Measurements from ENCODE around the gene STXBP6. TPM values are rescaled to one million over a fixed set of nuclear protein-coding genes. Genes with fewer than 3 reads are reported as not detected.

STXBP6 gene
- total RNA-seq, 1 donor from 2014 or later: 11.0 TPM

DNA sequence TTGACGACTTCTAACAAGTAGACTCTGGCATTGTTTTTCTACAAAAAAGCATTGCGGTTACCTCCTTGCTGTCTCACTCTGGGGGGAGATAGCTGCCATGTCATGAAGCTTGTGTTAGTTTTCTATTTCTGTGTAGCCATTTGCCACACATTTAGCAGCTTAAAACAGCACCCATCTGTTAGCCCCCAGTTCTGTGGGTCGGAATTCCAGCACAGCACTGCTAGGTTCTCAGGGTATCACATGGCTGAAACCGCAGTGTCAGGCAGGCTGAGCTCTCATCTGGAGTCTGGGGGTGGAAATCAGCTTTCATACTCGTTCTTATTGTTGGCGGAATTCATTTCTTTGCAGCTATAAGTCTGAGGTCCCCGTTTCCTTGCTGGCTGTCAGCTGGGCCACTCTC is 19.9 kb upstream of the STXBP6 start:
- H3K4me3 Mint-ChIP-seq: no peak overlapping the region
- no peaks in the 10 kb centered on the region for H3K27me3 Mint-ChIP-seq (ENCODE audit: insufficient read depth, low read depth)
- H3K27me3 ChIP-seq: no peaks in the 10 kb centered on the region
- TF ChIP-seq, protein P1, sequence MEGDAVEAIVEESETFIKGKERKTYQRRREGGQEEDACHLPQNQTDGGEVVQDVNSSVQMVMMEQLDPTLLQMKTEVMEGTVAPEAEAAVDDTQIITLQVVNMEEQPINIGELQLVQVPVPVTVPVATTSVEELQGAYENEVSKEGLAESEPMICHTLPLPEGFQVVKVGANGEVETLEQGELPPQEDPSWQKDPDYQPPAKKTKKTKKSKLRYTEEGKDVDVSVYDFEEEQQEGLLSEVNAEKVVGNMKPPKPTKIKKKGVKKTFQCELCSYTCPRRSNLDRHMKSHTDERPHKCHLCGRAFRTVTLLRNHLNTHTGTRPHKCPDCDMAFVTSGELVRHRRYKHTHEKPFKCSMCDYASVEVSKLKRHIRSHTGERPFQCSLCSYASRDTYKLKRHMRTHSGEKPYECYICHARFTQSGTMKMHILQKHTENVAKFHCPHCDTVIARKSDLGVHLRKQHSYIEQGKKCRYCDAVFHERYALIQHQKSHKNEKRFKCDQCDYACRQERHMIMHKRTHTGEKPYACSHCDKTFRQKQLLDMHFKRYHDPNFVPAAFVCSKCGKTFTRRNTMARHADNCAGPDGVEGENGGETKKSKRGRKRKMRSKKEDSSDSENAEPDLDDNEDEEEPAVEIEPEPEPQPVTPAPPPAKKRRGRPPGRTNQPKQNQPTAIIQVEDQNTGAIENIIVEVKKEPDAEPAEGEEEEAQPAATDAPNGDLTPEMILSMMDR (IDR thresholded peaks at IDR 0.05): no peak
- TF ChIP-seq EZH2 (IDR thresholded peaks at IDR 0.05): no peak
- TF ChIP-seq EZH2phosphoT487 (IDR thresholded peaks at IDR 0.05): no peak
- no peaks in the 10 kb centered on the region for H3K9me3 ChIP-seq (ENCODE audit: low read depth)
- H2AFZ ChIP-seq (replicated peaks): no peak overlapping the region
- H3K79me2 ChIP-seq (ENCODE audit: low read depth): no peaks in the 10 kb centered on the region
- no peak overlapping the region for H3K4me2 ChIP-seq
- H3K36me3 Mint-ChIP-seq: no peaks in the 10 kb centered on the region
- DNase-seq (ENCODE audit: low spot score): no peak
- no peaks in the 10 kb centered on the region for H3F3A ChIP-seq (ENCODE audit: low read depth)
- no peaks in the 10 kb centered on the region for H3K4me1 ChIP-seq
- no peak overlapping the region for H3K27ac Mint-ChIP-seq
- no peak overlapping the region for H3K4me3 ChIP-seq
- H3K27ac ChIP-seq: no peak overlapping the region
- no peaks in the 10 kb centered on the region for H3K9me3 Mint-ChIP-seq
- no peak overlapping the region for H3K9ac ChIP-seq
- no peaks in the 10 kb centered on the region for H4K20me1 ChIP-seq (ENCODE audit: low read depth)
- H3K36me3 ChIP-seq: no peaks in the 10 kb centered on the region
- peaks cover 2% of the 10 kb centered on the region for H3K4me1 Mint-ChIP-seq

DNA sequence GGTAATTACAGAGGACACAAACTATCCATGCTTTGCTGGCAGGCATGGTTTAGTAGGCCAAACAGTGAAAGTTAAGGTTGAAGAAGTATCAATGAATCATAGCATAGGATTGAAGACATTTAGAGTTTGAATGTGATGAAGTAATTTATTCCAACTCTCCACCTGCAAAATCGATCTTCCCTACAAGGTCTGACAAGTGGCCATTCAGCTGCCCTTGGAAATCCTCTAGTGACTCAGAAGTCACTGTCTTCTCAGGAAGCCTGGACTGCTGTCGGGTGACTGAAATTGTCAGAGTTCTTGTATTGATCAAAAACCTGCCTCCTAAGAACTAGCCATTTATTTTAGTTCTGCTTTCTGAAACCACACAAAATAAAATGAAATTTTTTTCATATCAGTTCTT is 17.7 kb upstream of the STXBP6 start:
- Histone ChIP-seq H3F3A (ENCODE audit: low read depth) (no peaks in the 10 kb centered on the region), H3K36me3 (no peaks in the 10 kb centered on the region), H3K4me3 (no peak overlapping the region), H4K20me1 (ENCODE audit: low read depth) (no peaks in the 10 kb centered on the region), H3K4me1 (no peaks in the 10 kb centered on the region), H2AFZ (replicated peaks) (no peak overlapping the region), H3K27ac (no peak overlapping the region), H3K27me3 (no peaks in the 10 kb centered on the region), H3K4me2 (no peak overlapping the region), H3K9me3 (ENCODE audit: low read depth) (no peaks in the 10 kb centered on the region), H3K9ac (no peak overlapping the region), H3K79me2 (ENCODE audit: low read depth) (no peaks in the 10 kb centered on the region)
- DNase-seq (ENCODE audit: low spot score): no peak
- H3K4me1 Mint-ChIP-seq: peaks cover 2% of the 10 kb centered on the region
- TF ChIP-seq, protein P1 (IDR thresholded peaks at IDR 0.05): no peak
- no peak for TF ChIP-seq EZH2phosphoT487 (IDR thresholded peaks at IDR 0.05)
- no peak for TF ChIP-seq EZH2 (IDR thresholded peaks at IDR 0.05)
- H3K36me3 Mint-ChIP-seq: no peaks in the 10 kb centered on the region
- no peaks in the 10 kb centered on the region for H3K9me3 Mint-ChIP-seq
- no peak overlapping the region for H3K27ac Mint-ChIP-seq
- no peaks in the 10 kb centered on the region for H3K27me3 Mint-ChIP-seq (ENCODE audit: insufficient read depth, low read depth)
- no peak overlapping the region for H3K4me3 Mint-ChIP-seq

- no peaks in the 10 kb centered on the region for H3K79me2 ChIP-seq (ENCODE audit: low read depth)
- TF ChIP-seq EZH2phosphoT487 (IDR thresholded peaks at IDR 0.05): no peak
- no peak for TF ChIP-seq EZH2 (IDR thresholded peaks at IDR 0.05)
- TF ChIP-seq, protein P1 (IDR thresholded peaks at IDR 0.05): no peak
- Mint-ChIP-seq H3K4me1 (peaks cover 2% of the 10 kb centered on the region), H3K36me3 (no peaks in the 10 kb centered on the region), H3K27ac (no peak overlapping the region), H3K27me3 (ENCODE audit: insufficient read depth, low read depth) (no peaks in the 10 kb centered on the region), H3K9me3 (no peaks in the 10 kb centered on the region), H3K4me3 (no peak overlapping the region)
- no peak overlapping the region for H3K4me3 ChIP-seq
- no peak overlapping the region for H3K27ac ChIP-seq
- no peaks in the 10 kb centered on the region for H3K9me3 ChIP-seq (ENCODE audit: low read depth)
- DNase-seq (ENCODE audit: low spot score): no peak
- no peaks in the 10 kb centered on the region for H3K36me3 ChIP-seq
- no peak overlapping the region for H3K4me2 ChIP-seq
- H3K27me3 ChIP-seq: no peaks in the 10 kb centered on the region
- no peaks in the 10 kb centered on the region for H3F3A ChIP-seq (ENCODE audit: low read depth)
- H3K9ac ChIP-seq: no peak overlapping the region
- no peaks in the 10 kb centered on the region for H4K20me1 ChIP-seq (ENCODE audit: low read depth)
- H2AFZ ChIP-seq (replicated peaks): no peak overlapping the region
- no peaks in the 10 kb centered on the region for H3K4me1 ChIP-seq
These were observed 12.0 kb upstream of the STXBP6 start for GRCh38 chr14:25062022-25062321.

DNA sequence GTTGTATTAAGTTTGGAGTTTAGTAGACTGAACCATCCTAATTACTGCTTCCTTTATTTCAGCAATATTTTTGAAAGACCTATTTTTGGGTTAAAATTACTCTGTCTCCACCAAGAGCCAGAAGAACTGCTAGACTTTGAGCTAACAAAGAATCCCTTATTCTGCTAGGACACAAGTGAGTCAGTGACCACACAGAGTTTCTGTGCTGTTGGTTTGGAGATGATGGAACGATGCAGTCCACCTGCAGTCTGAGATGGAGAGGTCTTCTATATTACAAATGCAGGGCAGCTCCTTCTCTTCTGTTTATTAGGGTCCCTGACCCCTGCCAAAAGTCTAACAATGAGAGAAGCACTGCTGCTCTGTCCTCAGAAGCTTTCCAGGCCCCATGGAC is 6.7 kb upstream of the STXBP6 start:
- no peaks in the 10 kb centered on the region for H3K4me1 ChIP-seq
- H3K27ac Mint-ChIP-seq: no peak overlapping the region
- H3K36me3 ChIP-seq: no peaks in the 10 kb centered on the region
- no peak overlapping the region for H3K4me2 ChIP-seq
- no peaks in the 10 kb centered on the region for H3K9me3 Mint-ChIP-seq
- H3K4me3 Mint-ChIP-seq: no peak overlapping the region
- peaks cover 4% of the 10 kb centered on the region for H3K27me3 Mint-ChIP-seq (ENCODE audit: insufficient read depth, low read depth)
- no peak overlapping the region for H3K4me3 ChIP-seq
- no peaks in the 10 kb centered on the region for H3K36me3 Mint-ChIP-seq
- H3K4me1 Mint-ChIP-seq: no peaks in the 10 kb centered on the region
- H3K27me3 ChIP-seq: peaks cover 17% of the 10 kb centered on the region
- no peak overlapping the region for H3K27ac ChIP-seq
- no peaks in the 10 kb centered on the region for H3F3A ChIP-seq (ENCODE audit: low read depth)
- no peak overlapping the region for H3K9ac ChIP-seq
- H4K20me1 ChIP-seq (ENCODE audit: low read depth): no peaks in the 10 kb centered on the region
- no peaks in the 10 kb centered on the region for H3K79me2 ChIP-seq (ENCODE audit: low read depth)
- H2AFZ ChIP-seq (replicated peaks): no peak overlapping the region
- DNase-seq (ENCODE audit: low spot score): no peak
- no peak for TF ChIP-seq EZH2phosphoT487 (IDR thresholded peaks at IDR 0.05)
- TF ChIP-seq EZH2 (IDR thresholded peaks at IDR 0.05): no peak
- TF ChIP-seq, protein P1 (IDR thresholded peaks at IDR 0.05): no peak
- H3K9me3 ChIP-seq (ENCODE audit: low read depth): no peaks in the 10 kb centered on the region

Measured in neural progenitor cell (in vitro differentiated cells).